HG02571 (cell line): ENCODE measurements around the gene FAM83F.

Experiments used
- ATAC-seq: cut with Tn5 transposase; IDR thresholded peaks from one replicate; pipeline ENCODE4 v1.9.1; 2021; ENCODE audit warnings: mild to moderate bottlenecking, moderate library complexity; ENCODE audit not compliant: unreplicated experiment

The FAM83F gene

GRCh38 chr22:39965748-39966147 is 29.0 kb upstream of the FAM83F start:
- ATAC-seq = no peak

GRCh38 chr22:39966470-39966869 is 28.3 kb upstream of the FAM83F start:
- ATAC-seq = no peak

- no peak for ATAC-seq
Measured at GRCh38 chr22:39967103-39967829, 27.5 kb upstream of the FAM83F start.

- no peak for ATAC-seq
Measured at GRCh38 chr22:39967996-39968972, 26.5 kb upstream of the FAM83F start.

- no peak for ATAC-seq
Measured at GRCh38 chr22:39970742-39971141, 24.0 kb upstream of the FAM83F start.

- ATAC-seq = no peak
Measured at GRCh38 chr22:39972641-39973040, 22.1 kb upstream of the FAM83F start.

GRCh38 chr22:39973656-39974055 is 21.1 kb upstream of the FAM83F start:
- no peak for ATAC-seq

- no peak for ATAC-seq
Measured at GRCh38 chr22:39974065-39974464, 20.7 kb upstream of the FAM83F start.

GRCh38 chr22:39979048-39979447 is 15.7 kb upstream of the FAM83F start:
- no peak for ATAC-seq

- no peak for ATAC-seq
Measured at GRCh38 chr22:39979458-39979857, 15.3 kb upstream of the FAM83F start.

- ATAC-seq = no peak
Measured at GRCh38 chr22:39980596-39980995, 14.2 kb upstream of the FAM83F start.

GRCh38 chr22:39983346-39983745 is 11.4 kb upstream of the FAM83F start:
- no peak for ATAC-seq

GRCh38 chr22:39984006-39984405 is 10.7 kb upstream of the FAM83F start:
- no peak for ATAC-seq

- ATAC-seq = no peak
Measured at GRCh38 chr22:39984746-39985145, 10.0 kb upstream of the FAM83F start.

- no peak for ATAC-seq
Measured at GRCh38 chr22:39985383-39986035, 9.2 kb upstream of the FAM83F start.

- ATAC-seq = no peak
Measured at GRCh38 chr22:39988386-39989114, 6.2 kb upstream of the FAM83F start.

GRCh38 chr22:39989633-39990032 is 5.1 kb upstream of the FAM83F start:
- no peak for ATAC-seq

GRCh38 chr22:39990686-39991085 is 4.1 kb upstream of the FAM83F start:
- ATAC-seq = no peak

- no peak for ATAC-seq
Measured at GRCh38 chr22:39991159-39991860, 3.4 kb upstream of the FAM83F start.
